Lower leg skin (tissue), 3 donors: ENCODE results near the gene ZNF534.
"Not testable (repeated sequence)": the region's sequence is repeated elsewhere in the genome, so short reads cannot be mapped to it uniquely, and the experiment has no call there.

ENCODE experiments used
- POLR2A ChIP-seq, 2 donors: fragments of 450-650 bp; IDR thresholded peaks; one replicate each; pipeline ENCODE4 v1.6.1; 2016 to 2017; ENCODE audit warnings: antibody characterized with exemption in 2 of 2, mild to moderate bottlenecking in 1 of 2, moderate library complexity in 1 of 2
- TF ChIP-seq, protein P1 (sequence below), 3 donors: fragments of 450-650 bp; IDR thresholded peaks; one replicate each; pipeline ENCODE4 v1.5.1; 2016; ENCODE audit warnings: antibody characterized with exemption in 3 of 3, mild to moderate bottlenecking in 3 of 3, moderate library complexity in 2 of 3

DNA sequence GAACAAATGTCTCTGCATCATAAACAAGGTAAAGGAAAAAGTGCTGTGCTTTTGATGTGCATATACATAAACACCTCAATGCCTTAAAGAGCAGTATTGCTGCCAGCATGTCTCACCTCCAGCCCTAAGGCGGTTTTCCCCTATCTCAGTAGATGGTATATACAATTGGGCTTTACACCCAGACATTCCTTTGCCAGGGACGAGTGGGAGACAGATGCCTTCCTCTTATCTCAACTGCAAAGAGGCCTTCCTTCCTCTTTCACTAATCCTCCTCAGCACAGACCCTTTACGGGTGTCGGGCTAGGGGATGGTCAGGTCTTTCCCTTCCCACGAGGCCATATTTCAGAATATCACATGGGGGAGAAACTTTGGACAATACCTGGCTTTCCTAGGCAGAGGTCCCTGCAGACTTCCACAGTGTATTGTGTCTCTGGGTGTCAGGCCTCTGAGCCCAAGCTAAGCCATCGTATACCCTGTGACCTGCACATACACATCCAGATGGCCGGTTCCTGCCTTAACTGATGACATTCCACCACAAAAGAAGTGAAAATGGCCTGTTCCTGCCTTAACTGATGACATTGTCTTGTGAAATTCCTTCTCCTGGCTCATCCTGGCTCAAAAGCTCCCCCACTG is 55.3 kb downstream of the ZNF534 start:
- TF ChIP-seq, protein P1, sequence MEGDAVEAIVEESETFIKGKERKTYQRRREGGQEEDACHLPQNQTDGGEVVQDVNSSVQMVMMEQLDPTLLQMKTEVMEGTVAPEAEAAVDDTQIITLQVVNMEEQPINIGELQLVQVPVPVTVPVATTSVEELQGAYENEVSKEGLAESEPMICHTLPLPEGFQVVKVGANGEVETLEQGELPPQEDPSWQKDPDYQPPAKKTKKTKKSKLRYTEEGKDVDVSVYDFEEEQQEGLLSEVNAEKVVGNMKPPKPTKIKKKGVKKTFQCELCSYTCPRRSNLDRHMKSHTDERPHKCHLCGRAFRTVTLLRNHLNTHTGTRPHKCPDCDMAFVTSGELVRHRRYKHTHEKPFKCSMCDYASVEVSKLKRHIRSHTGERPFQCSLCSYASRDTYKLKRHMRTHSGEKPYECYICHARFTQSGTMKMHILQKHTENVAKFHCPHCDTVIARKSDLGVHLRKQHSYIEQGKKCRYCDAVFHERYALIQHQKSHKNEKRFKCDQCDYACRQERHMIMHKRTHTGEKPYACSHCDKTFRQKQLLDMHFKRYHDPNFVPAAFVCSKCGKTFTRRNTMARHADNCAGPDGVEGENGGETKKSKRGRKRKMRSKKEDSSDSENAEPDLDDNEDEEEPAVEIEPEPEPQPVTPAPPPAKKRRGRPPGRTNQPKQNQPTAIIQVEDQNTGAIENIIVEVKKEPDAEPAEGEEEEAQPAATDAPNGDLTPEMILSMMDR (IDR thresholded peaks at IDR 0.05) = not testable (repeated sequence)
- not testable (repeated sequence) for TF ChIP-seq POLR2A (IDR thresholded peaks at IDR 0.05)
